ENCODE measurements around the gene TBXAS1. TPM values are rescaled to one million over a fixed set of nuclear protein-coding genes. Genes with fewer than 3 reads are reported as not detected.

TBXAS1 gene
- total RNA-seq, 2 donors from 2014 or later, result 19.3 to 44.1 TPM

GRCh38 chr7:139804571-139804970 lies 24.5 kb upstream of the TBXAS1 start:
- Histone ChIP-seq H3K4me1 (replicated peaks) (no peaks in the 10 kb centered on the region), H3K27me3 (replicated peaks; ENCODE audit: insufficient read depth) (no peaks in the 10 kb centered on the region), H3K9me3 (no peaks in the 10 kb centered on the region), H3K4me3 (no peak overlapping the region), H3K36me3 (no peaks in the 10 kb centered on the region), H3K27ac (no peak overlapping the region)
- TF ChIP-seq POLR2AphosphoS5 (IDR thresholded peaks at IDR 0.05) (no peak), CTCF (IDR thresholded peaks at IDR 0.05) (no peak), POLR2A (IDR thresholded peaks at IDR 0.05) (no peak)
- intact Hi-C loops (cut with DNase I), result no loop called here
- no peak for DNase-seq (ENCODE audit: low spot score)
- 95% methylated on average over 1 of the region's 1 CpG for WGBS

GRCh38 chr7:139807009-139807408 lies 22.1 kb upstream of the TBXAS1 start:
- DNase-seq (ENCODE audit: low spot score), result no peak
- Histone ChIP-seq H3K27ac (no peak overlapping the region), H3K36me3 (no peaks in the 10 kb centered on the region), H3K4me3 (no peak overlapping the region), H3K9me3 (no peaks in the 10 kb centered on the region), H3K4me1 (replicated peaks) (no peaks in the 10 kb centered on the region), H3K27me3 (replicated peaks; ENCODE audit: insufficient read depth) (no peaks in the 10 kb centered on the region)
- 84% methylated on average over 3 of the region's 3 CpGs for WGBS
- no peak for TF ChIP-seq POLR2A (IDR thresholded peaks at IDR 0.05)
- no peak for TF ChIP-seq CTCF (IDR thresholded peaks at IDR 0.05)
- no peak for TF ChIP-seq POLR2AphosphoS5 (IDR thresholded peaks at IDR 0.05)
- intact Hi-C loops (cut with DNase I), result no loop called here

- WGBS, result 76% methylated on average over 3 of the region's 3 CpGs
- no peak for DNase-seq (ENCODE audit: low spot score)
- H3K9me3 ChIP-seq, result no peaks in the 10 kb centered on the region
- TF ChIP-seq POLR2A (IDR thresholded peaks at IDR 0.05) (no peak), CTCF (IDR thresholded peaks at IDR 0.05) (no peak), POLR2AphosphoS5 (IDR thresholded peaks at IDR 0.05) (no peak)
- H3K27me3 ChIP-seq (replicated peaks; ENCODE audit: insufficient read depth), result no peaks in the 10 kb centered on the region
- no peak overlapping the region for H3K27ac ChIP-seq
- H3K4me1 ChIP-seq (replicated peaks), result no peaks in the 10 kb centered on the region
- H3K4me3 ChIP-seq, result no peak overlapping the region
- intact Hi-C loops (cut with DNase I), result no loop called here
- H3K36me3 ChIP-seq, result no peaks in the 10 kb centered on the region
These were observed 20.6 kb upstream of the TBXAS1 start for GRCh38 chr7:139808427-139808826.

GRCh38 chr7:139808846-139809442 lies 20.1 kb upstream of the TBXAS1 start:
- Histone ChIP-seq H3K27ac (no peak overlapping the region), H3K4me3 (no peak overlapping the region), H3K27me3 (replicated peaks; ENCODE audit: insufficient read depth) (no peaks in the 10 kb centered on the region), H3K9me3 (no peaks in the 10 kb centered on the region), H3K36me3 (no peaks in the 10 kb centered on the region), H3K4me1 (replicated peaks) (no peaks in the 10 kb centered on the region)
- no peak for TF ChIP-seq CTCF (IDR thresholded peaks at IDR 0.05)
- no peak for TF ChIP-seq POLR2A (IDR thresholded peaks at IDR 0.05)
- TF ChIP-seq POLR2AphosphoS5 (IDR thresholded peaks at IDR 0.05), result no peak
- no peak for DNase-seq (ENCODE audit: low spot score)
- intact Hi-C loops (cut with DNase I), result no loop called here

GRCh38 chr7:139811066-139811465 lies 18.0 kb upstream of the TBXAS1 start:
- no peak for DNase-seq (ENCODE audit: low spot score)
- Histone ChIP-seq H3K27ac (no peak overlapping the region), H3K9me3 (no peaks in the 10 kb centered on the region), H3K27me3 (replicated peaks; ENCODE audit: insufficient read depth) (no peaks in the 10 kb centered on the region), H3K4me3 (no peak overlapping the region), H3K4me1 (replicated peaks) (no peaks in the 10 kb centered on the region), H3K36me3 (no peaks in the 10 kb centered on the region)
- WGBS, result 64% methylated on average over 2 of the region's 2 CpGs
- TF ChIP-seq CTCF (IDR thresholded peaks at IDR 0.05), result no peak
- no peak for TF ChIP-seq POLR2AphosphoS5 (IDR thresholded peaks at IDR 0.05)
- no peak for TF ChIP-seq POLR2A (IDR thresholded peaks at IDR 0.05)
- intact Hi-C loops (cut with DNase I), result no loop called here
